HuH-7 (cell line): Measurements from ENCODE around the gene KRTAP1-5.
"Not testable (repeated sequence)": the region's sequence is repeated elsewhere in the genome, so short reads cannot be mapped to it uniquely, and the experiment has no call there.

ENCODE experiments used
- DNase-seq: peaks from one replicate; pipeline ENCODE4 v3.0.0; 2011; ENCODE audit warnings: low spot score

The KRTAP1-5 gene, protein sequence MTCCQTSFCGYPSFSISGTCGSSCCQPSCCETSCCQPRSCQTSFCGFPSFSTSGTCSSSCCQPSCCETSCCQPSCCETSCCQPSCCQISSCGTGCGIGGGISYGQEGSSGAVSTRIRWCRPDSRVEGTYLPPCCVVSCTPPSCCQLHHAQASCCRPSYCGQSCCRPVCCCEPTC

DNA sequence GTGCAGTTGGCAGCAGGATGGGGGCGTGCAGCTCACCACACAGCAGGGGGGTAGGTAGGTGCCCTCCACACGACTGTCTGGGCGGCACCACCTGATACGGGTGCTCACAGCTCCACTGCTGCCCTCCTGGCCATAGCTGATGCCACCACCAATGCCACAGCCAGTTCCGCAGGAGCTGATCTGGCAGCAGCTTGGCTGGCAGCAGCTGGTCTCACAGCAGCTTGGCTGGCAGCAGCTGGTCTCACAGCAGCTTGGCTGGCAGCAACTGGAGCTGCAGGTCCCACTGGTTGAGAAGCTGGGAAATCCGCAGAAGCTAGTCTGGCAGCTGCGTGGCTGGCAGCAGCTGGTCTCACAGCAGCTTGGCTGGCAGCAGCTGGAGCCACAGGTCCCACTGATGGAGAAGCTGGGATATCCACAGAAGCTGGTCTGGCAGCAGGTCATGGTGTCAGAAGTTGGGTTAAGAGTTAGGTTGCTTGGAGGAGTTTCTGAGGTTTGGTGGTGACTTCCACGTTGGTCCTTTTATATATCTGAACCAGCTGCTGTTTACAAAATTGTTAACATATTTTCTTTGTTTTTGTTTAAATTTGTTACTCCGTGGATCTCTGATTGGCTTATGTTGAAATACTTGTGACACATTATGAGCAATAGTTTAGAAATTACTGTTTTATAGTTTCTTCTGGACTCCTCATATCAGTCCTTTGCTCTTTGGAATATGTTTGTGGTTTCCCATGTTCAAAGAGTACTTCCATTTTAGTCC is at the start of gene KRTAP1-5:
KRTAP1-5 (minus strand) TSS at position 494 of the 757 bp plus-strand sequence; CDS start at position 441, 53 bp downstream.
- no peak for DNase-seq

DNA sequence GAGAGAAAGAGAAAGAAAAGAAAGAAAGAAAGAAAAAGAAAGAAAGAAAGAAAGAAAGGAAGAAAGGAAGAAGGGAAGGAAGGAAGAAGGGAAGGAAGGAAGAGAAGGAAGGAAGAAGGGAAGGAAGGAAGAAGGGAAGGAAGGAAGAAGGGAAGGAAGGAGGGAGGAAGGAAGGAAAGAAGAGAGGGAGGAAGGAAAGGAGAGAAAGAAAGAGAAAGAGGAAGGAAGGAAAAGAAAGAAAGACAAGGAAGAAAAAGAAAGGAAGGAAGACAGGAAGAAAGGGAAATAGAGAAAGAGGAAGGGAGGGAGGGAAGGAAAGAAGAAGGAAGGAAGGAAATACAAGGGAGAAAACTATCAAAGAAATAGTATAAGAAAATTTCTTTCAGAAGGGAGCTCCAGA is 49.8 kb upstream of the KRTAP1-5 start:
- DNase-seq = no peak

DNA sequence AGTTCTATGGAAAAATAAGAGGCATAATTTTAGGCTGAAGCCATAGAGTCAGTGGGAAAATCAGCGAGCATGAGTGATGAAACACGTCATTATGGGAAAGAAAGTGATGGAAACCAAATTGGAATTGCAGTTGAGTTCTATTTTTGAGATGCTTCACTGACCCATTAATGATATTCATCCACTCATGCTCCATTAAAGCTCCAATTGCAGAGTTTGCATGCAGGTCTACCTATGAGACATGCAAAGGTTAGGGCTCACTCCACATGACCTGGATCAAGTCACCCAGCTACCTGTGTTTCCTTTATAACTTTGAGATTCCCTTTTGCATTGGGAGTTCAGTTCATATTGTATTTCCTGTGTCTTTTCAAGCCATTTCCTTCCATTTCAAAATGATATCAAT is 46.7 kb upstream of the KRTAP1-5 start:
- DNase-seq = no peak

DNA sequence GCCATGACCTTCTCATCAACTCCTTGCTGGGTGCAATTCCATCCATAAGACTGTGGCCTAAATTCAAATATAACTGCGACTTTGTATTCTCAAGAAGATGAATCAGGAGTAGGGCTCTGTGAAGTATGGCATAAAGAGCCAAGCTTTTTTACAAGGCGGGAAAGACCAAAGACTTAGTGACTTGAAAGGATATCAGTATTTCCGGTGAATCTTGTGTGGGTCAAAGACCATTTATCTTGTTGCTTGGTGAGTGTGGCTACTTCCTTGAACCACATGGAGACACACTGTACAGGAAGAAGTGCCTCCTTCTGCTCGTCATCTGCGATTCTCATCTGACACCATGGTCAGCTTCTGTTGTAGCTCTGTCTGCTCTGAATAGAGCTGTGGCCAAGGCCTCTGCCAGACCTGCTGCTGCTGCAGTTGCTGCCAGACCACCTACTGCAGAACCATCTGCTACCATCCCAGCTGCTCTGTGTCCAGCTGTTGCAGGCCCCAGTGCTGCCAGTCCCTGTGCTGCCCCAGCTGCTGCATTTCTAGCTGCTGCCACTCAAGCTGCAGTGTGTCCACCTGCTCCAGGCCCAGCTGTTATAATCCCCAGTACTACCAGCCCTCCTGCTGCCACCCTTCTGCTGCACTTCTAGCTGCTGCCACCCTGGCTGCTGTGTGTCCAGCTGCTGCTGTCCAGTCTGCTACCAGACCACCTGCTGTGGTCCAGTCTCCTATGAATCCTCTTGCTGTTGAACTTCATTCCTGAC is 44.8 kb upstream of the KRTAP1-5 start:
- no peak for DNase-seq

DNA sequence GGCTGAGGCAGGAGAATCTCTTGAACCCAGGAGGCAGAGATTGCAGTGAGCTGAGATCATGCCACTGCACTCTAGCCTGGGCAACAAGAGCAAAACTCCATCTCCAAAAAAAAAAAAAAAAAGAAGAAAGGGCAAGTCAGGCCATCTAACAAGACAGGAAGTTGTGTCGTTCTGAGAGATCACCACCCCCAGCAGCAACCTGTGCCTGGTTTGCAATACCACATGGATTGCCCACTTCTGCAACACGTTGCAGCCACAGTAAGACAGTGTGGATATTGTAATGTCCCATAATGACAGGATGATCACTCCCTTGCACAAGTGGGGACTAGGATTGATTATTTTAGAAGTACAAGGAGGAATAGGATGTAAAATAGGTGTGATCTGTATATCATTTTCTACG is 42.0 kb upstream of the KRTAP1-5 start:
- no peak for DNase-seq

DNA sequence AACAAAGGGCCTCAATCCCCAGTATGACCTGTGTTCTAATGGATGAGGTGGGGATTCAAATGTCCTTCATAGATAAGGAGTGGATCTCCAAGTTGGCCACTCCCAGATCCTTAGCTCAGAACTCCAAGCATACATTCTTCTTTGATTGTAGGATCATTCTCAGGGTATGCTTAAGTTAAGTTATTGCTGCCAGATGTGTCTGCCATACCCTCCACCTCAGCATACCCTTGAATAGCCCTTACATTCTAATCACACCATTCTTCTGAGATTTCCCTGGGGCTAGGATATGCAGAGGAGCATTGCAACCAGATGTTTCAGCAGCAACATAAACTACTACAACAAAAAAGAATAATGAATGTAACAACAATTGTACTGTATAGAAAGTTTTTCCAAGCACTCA is 40.3 kb upstream of the KRTAP1-5 start:
- no peak for DNase-seq

DNA sequence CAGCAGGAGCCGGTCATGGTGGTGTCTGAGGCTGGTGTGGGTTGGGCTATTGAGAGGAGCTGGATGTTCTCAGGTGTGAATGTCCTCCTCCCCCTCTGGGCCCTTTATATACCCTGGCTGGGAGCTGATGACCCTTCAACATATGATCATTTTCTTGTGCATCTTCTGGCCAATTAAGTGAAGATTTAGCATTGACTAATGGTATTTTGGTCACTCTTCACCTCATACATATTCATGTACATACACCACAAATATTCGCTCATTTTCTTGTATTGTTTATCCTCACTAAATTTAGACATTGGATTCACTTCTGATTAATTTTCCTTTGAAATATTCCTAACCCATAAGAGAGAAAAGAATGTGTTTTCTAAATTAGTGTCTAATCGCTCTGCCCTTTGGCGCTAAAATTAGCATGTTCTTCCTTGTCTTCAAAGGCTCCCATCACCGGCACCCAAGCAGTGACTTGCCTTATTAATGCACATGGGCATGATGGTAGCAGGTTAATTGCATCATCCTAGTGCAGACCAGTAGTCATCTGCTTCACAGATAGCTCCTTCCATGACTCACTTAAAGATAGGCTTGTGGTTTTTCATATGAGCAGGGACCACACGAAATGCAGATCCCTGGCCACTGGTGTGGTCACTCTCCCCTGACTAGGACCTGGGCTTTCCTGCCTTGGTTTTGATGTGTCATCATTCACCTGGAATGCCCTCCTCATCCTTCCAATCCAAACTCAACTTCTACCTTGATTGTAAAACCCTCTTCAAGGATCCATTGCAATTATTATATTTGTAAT is 39.0 kb upstream of the KRTAP1-5 start, which contains the start of gene KRTAP2-4:
KRTAP2-4 (minus strand) TSS at position 51 of the 796 bp plus-strand sequence; CDS start at position 17, 34 bp downstream.
- no peak for DNase-seq

DNA sequence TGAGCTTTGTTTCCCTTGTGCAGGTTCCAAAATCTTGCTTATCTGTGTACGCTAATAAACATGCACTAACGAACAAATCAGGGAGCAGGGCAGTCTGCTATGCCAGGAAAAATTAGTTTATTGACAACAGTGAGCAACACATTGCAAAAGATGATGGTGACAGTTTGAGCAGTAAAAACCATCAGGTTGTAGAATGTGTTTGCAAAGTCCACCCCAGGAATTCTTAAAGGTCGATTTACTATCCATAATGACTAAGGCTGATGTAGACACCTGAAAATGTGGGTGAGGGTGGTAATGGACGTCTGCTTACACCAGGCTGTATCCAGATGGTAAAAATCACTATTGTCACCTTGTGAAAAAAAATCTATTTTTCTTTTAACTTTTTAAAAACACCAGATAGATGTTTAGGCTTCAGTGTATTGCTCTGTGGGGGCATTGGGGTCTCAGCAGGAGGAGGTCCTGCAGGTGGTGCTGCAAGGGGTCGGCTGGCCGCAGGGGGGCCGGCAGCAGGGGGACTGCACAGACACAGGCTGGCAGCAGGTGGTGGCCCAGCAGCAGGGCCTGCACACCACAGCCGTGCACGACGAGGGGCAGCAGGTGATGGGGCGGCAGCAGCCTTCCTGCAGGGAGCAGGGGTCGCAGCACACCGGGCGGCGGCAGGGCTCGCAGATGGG is 38.1 kb upstream of the KRTAP1-5 start:
- not testable (repeated sequence) for DNase-seq

DNA sequence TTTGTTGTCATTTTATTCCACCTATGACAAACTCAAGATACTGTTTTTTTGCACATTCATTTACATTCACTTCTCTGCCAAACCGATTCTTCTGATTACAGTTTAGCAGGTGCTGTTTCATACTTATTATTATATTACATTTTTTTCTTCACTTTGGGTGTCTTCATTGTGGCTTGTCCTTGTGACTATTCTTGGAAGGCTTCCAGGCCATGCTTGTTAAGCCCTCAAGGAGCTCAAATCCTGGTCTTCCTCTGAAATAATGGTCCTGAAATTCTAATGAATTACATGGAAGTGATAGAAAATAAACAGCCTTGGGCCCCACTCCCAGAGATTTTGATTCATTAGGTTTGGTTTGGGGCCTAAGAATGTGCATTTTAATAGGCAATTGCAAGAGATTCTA is 37.3 kb upstream of the KRTAP1-5 start:
- DNase-seq = no peak

DNA sequence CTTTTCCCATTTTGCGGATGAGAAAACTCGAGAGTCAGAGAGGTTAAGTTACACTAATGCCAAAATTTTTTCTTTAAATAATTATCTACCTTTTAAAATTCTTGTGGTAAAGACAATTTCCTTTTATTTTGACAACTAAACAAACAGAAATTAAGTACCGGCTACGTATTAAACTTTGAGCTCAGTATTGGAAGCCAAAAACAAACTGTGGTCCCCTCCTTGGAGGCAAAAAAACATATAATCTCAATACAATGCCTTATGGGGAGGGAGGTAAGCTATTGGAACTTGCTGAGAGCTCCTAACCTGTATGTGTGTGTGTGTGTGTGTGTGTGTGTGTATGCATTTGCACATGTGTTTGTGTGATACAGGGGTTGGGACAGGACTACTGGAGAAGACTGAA is 36.4 kb upstream of the KRTAP1-5 start:
- no peak for DNase-seq

DNA sequence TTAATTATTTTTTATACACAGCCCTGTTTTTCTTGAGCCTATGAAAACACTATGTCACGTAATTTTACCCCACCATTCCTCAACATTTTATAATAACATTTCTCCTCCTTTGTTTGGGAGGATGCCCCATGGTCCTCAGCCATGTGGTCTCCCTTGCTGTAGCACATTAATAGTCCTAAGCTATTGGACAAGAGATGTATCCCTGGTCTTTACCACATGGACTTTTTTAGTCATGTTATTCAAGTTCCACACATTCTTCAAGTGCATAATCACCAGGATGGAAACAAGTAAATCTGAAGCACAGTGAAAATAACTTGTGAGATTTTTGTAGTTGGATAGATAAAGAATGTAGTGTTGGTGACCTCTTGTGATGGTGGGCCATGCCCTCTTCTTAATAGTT is 35.0 kb upstream of the KRTAP1-5 start:
- DNase-seq = no peak

DNA sequence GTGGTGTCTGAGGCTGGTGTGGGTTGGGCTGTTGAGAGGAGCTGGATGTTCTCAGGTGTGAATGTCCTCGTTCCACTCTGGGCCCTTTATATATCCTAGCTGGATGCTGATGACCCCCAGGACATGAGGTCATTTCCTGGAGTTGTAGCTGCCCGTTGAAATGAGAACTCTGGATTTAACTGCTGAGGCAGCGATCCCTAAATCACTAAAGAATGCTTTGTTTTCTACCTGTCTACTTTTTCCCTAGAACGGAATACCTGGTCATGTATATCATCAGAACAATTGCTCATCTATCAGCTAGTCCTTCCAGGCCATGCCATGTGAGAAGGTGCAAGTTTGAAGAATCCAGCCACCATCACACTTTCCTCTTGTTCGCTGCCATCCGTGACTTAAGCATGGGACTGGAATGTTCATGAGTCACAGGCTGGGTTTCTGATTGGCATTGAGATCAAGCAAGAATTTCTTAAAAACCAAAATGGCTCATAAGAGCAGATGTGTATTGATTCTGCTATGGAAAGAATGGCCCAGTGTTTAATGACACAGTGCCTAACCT is 33.1 kb upstream of the KRTAP1-5 start, which contains the start of gene KRTAP2-3:
KRTAP2-3 (minus strand) TSS at position 63 of the 553 bp plus-strand sequence. CDS start 64 bp downstream, outside the sequence.
- no peak for DNase-seq

DNA sequence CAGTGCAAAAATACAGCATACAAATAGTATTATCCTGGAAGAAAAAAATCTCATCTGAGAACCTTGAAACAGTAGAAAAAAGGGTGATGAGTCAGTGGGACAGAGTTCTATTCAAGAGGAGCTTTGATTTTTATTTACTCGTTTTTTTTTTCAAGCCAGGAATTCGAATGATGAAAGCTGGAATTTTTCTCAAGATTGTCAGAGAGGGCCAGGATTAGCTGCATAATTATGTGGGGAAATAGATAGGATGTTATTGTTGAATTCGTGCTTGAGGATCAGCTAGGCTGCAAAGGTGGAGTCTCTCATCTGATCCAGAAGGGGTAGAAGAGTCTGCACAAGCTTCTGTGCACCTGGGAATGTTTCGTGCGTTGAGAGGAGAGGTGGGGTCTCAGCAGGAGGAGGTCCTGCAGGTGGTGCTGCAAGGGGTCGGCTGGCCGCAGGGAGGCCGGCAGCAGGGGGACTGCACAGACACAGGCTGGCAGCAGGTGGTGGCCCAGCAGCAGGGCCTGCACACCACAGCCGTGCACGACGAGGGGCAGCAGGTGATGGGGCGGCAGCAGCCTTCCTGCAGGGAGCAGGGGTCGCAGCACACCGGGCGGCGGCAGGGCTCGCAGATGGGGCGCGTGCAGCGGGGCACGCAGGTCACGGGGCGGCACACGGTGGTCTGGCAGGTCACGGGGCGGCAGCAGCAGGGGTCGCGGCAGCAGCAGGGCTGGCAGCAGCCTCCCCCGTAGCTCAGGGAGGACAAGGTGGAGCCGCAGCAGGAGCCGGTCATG is 32.5 kb upstream of the KRTAP1-5 start:
- DNase-seq = not testable (repeated sequence)

DNA sequence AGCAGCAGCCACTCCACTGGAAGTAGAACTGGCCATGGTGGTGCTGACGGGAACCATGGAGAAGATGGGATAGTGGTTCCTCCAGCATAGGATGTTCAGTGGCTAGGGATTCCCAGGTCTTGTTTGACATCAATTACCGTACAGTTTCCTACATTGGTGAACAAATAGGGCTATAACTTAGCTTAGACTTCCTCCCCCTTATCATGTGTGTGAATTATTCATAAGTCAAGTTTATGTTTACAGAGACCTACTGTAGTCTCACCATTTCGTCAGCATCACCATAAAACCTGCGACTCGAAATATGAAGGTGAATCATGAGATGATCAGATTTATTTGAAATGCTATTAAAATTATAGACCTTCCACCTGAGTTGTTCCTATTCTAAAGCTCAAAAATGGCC is 31.7 kb upstream of the KRTAP1-5 start:
- no peak for DNase-seq

DNA sequence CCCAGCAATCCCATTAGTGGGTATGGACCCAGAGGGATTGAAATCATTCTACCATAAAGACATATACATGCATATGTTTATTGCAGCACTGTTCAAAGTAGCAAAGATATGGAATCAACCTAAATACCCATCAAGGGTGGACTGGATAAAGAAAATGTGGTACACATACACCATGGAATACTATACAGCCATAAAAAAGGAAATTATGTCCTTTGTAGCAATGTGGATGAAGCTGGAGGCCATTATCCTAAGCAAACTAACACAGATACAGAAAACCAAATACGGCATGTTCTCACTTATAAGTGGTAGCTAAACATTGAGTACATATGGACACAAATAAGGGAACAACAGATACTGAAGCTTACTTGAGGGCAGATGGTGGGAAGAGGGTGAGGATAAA is 30.5 kb upstream of the KRTAP1-5 start:
- no peak for DNase-seq

DNA sequence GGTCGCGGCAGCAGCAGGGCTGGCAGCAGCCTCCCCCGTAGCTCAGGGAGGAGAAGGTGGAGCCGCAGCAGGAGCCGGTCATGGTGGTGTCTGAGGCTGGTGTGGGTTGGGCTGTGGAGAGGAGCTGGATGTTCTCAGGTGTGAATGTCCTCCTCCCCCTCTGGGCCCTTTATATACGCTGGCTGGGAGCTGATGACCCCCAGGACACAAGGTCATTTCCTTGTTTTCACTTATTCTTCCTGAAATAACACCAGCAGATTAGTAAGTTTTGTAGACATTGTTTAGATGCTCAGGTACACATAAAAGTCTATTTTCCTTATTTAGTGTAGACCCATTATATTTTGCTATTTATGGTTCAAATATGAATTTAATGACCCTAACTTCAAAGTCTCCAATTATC is 28.1 kb upstream of the KRTAP1-5 start, which contains the start of gene KRTAP2-2:
KRTAP2-2 (minus strand) TSS at position 101 of the 400 bp plus-strand sequence; CDS start at position 82, 19 bp downstream.
- not testable (repeated sequence) for DNase-seq

DNA sequence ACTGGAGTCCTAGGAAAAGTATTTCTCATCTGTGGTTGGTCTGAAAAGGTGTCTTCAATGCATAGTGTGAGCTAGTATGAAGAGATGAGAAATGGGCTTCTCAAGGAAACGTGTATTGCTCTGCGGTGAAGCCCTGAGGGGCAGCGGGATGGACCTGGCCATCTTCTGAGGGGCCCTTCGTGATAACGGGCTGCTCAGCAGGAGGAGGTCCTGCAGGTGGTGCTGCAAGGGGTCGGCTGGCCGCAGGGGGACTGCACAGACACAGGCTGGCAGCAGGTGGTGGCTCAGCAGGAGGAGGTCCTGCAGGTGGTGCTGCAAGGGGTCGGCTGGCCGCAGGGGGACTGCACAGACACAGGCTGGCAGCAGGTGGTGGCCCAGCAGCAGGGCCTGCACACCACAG is 27.5 kb upstream of the KRTAP1-5 start:
- DNase-seq = not testable (repeated sequence)

DNA sequence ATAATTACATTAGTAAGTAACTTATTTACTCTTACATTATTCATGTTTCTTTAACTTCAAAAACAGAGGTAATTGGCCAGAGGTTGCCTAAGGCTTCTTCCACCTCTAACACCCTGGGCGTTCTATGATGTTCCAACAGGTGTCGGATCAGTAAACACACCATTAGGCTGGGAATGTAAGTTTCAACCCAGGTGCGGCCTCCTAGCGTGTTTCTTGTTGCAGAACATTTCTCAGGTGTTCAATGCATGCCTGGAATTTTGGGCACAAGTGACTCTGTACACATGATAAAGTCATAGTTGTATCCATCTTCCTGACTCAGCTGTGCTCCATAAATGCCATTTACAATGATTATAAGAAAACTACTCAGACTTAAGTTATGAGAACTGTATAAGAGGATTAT is 27.0 kb upstream of the KRTAP1-5 start:
- no peak for DNase-seq

DNA sequence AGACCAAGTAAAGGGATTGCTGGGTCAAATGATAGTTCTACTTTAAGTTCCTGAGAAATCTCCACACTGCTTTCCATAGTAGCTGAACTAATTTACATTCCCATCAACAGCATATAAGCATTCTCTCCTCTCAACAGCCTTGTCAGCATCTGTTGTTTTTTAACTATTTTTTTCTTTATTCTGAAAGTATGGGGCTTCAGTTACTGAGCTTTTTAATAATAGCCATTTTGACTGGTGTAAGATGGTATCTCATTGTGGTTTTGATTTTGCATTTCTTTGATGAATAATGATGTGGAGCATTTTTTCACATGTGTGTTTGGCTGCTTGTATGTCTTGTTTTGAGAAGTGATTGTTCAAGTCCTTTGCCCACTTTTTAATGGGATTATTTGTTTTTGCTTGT is 25.6 kb upstream of the KRTAP1-5 start:
- DNase-seq = no peak

DNA sequence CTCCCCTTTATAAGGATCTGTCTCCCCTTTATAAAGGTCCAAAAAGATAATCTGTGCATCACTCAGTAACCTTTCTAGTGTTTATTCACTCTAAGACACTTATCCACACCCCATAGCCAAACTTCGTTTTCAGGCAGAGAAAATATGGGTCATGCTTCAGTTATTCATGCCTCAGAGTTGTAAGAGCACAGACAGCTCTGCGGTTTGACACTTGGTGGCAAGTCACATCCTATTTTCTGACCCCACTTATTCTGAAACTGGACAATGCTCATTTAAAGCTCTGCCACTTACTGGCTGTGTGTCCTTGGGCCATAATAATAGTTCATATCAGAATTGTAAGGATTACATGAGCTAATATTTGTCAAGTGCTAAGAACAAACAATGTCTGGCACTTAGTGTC is 22.1 kb upstream of the KRTAP1-5 start:
- DNase-seq = no peak
